SK-N-SH (cell line): ENCODE measurements around the gene SLC49A3. TPM values are rescaled to one million over a fixed set of nuclear protein-coding genes. Genes with fewer than 3 reads are reported as not detected.

Source experiments
- CTCF ChIA-PET: fragments of 300-600, 350-600 bp; formaldehyde crosslinking; extraction: SDS; loops from one replicate; lab custom pipeline; 2021; lab: Yijun Ruan, JAX
- POLR2A ChIA-PET: fragments of 350-600 bp; sonication (Branson Sonifier 250); formaldehyde crosslinking; extraction: SDS; loops from one replicate; lab custom pipeline; 2020; ENCODE audit warnings: antibody characterized with exemption, inconsistent platforms; lab: Yijun Ruan, JAX
- DNase-seq: peaks from one replicate; pipeline ENCODE4 v3.0.0; 2012
- H2AFZ ChIP-seq: fragments of 200-600 bp; sonication (generic); 2 replicates; pipeline ENCODE4 v1.8.1; 2016; ENCODE audit warnings: antibody characterized with exemption, mild to moderate bottlenecking, low read depth
- H3F3A ChIP-seq: fragments of 200-600 bp; sonication (generic); replicated peaks from 2 replicates; pipeline ENCODE3; 2016; ENCODE audit warnings: antibody characterized with exemption, mild to moderate bottlenecking; ENCODE audit not compliant: insufficient read depth
- H3K27ac ChIP-seq, 2 experiments: fragments of 200-500 bp in 1 of 2; fragments of 200-600 bp in 1 of 2; sonication (Bioruptor generic) in 1 of 2; sonication (generic), shearing (Covaris generic) in 1 of 2; 2 replicates each; pipeline versions ENCODE4 v1.5.1 to v1.6.1; 2014 to 2016; ENCODE audit warnings: low read depth in 2 of 2, inconsistent platforms in 1 of 2, low read length in 1 of 2, mild to moderate bottlenecking in 1 of 2, mixed read lengths in 1 of 2
- H3K27me3 ChIP-seq: fragments of 200-600 bp; sonication (generic), shearing (Covaris generic); 2 replicates; pipeline ENCODE4 v1.6.1; 2016; ENCODE audit warnings: mixed run types; ENCODE audit not compliant: insufficient read depth
- H3K36me3 ChIP-seq, 2 experiments: fragments of 200-500 bp in 1 of 2; fragments of 200-600 bp in 1 of 2; sonication (Bioruptor generic) in 1 of 2; sonication (generic) in 1 of 2; replicated peaks in 1 of 2; 2 replicates each; pipeline versions ENCODE3 to v1.5.1; 2014 to 2016; ENCODE audit warnings: low read length in 1 of 2, mild to moderate bottlenecking in 1 of 2; ENCODE audit not compliant: insufficient read depth in 2 of 2, control insufficient read depth in 1 of 2
- H3K4me1 ChIP-seq, 2 experiments: fragments of 200-500 bp in 1 of 2; fragments of 200-600 bp in 1 of 2; sonication (Bioruptor generic) in 1 of 2; sonication (generic), shearing (Covaris generic) in 1 of 2; 2 replicates each; pipeline versions ENCODE4 v1.5.1 to v1.6.1; 2014 to 2016; ENCODE audit warnings: low read depth in 1 of 2, low read length in 1 of 2, mixed run types in 1 of 2; ENCODE audit not compliant: insufficient read depth in 2 of 2, control insufficient read depth in 1 of 2
- H3K4me2 ChIP-seq: fragments of 200-600 bp; sonication (generic), shearing (Covaris generic); 2 replicates; pipeline ENCODE4 v1.6.1; 2017; ENCODE audit warnings: mixed run types
- H3K4me3 ChIP-seq, 2 experiments: fragments of 200-500 bp in 1 of 2; fragments of 200-600 bp in 1 of 2; sonication (Bioruptor generic) in 1 of 2; sonication (generic), shearing (Covaris generic) in 1 of 2; 2 replicates each; pipeline versions ENCODE4 v1.5.1 to v1.8.1; 2014 to 2016; ENCODE audit warnings: low read depth in 2 of 2, inconsistent platforms in 1 of 2, low read length in 1 of 2, mild to moderate bottlenecking in 1 of 2, mixed read lengths in 1 of 2, moderate library complexity in 1 of 2
- H3K79me2 ChIP-seq: fragments of 200-600 bp; sonication (generic); 2 replicates; pipeline ENCODE4 v1.8.1; 2017; ENCODE audit warnings: mild to moderate bottlenecking; ENCODE audit not compliant: insufficient read depth
- H3K9ac ChIP-seq: fragments of 200-600 bp; sonication (generic); 2 replicates; pipeline ENCODE4 v1.6.1; 2017; ENCODE audit warnings: mixed run types
- H3K9me2 ChIP-seq: fragments of 200-600 bp; sonication (generic); 2 replicates; pipeline ENCODE4 v1.6.1; 2017; ENCODE audit warnings: mixed run types
- H3K9me3 ChIP-seq: fragments of 200-600 bp; sonication (generic); 2 replicates; pipeline ENCODE4 v1.6.1; 2017; ENCODE audit warnings: mixed run types, mild to moderate bottlenecking, moderate library complexity
- H4K20me1 ChIP-seq: fragments of 200-600 bp; sonication (generic); 2 replicates; pipeline ENCODE4 v1.6.1; 2017; ENCODE audit warnings: mild to moderate bottlenecking, mixed run types; ENCODE audit not compliant: insufficient read depth
- CHD2 ChIP-seq: fragments of 150-350 bp; IDR thresholded peaks from 2 replicates; pipeline ENCODE4 v1.6.1; 2018; ENCODE audit warnings: low read length; ENCODE audit not compliant: partially characterized antibody
- ELF1 ChIP-seq: IDR thresholded peaks from 2 replicates; pipeline ENCODE4 v1.4.0; 2012
- EP300 ChIP-seq, 2 experiments: IDR thresholded peaks; 2 replicates each; pipeline versions ENCODE4 v1.4.0 to v1.6.1; 2012; ENCODE audit warnings: borderline replicate concordance in 1 of 2, low read depth in 1 of 2, low read length in 1 of 2
- FOSL2 ChIP-seq: IDR thresholded peaks from 2 replicates; pipeline ENCODE4 v1.4.0; 2012; ENCODE audit warnings: low read depth, mild to moderate bottlenecking, moderate library complexity, borderline replicate concordance
- FOXJ3 ChIP-seq: sonication (generic); formaldehyde crosslinking; IDR thresholded peaks from 2 replicates; pipeline ENCODE4 v1.5.1; 2020; ENCODE audit warnings: mild to moderate bottlenecking, missing genetic modification reagents
- FOXM1 ChIP-seq: IDR thresholded peaks from 2 replicates; pipeline ENCODE4 v1.4.0; 2012; ENCODE audit warnings: low read depth, mild to moderate bottlenecking
- GABPA ChIP-seq: IDR thresholded peaks from 2 replicates; pipeline ENCODE4 v1.4.0; 2012; ENCODE audit warnings: low read depth, mild to moderate bottlenecking
- GATA2 ChIP-seq: sonication (generic); formaldehyde crosslinking; IDR thresholded peaks from 2 replicates; pipeline ENCODE4 v1.5.0; 2020; ENCODE audit warnings: mild to moderate bottlenecking, missing genetic modification reagents
- JUND ChIP-seq: IDR thresholded peaks from 2 replicates; pipeline ENCODE4 v1.4.0; 2012
- MEF2A ChIP-seq: IDR thresholded peaks from 2 replicates; pipeline ENCODE4 v1.4.0; 2012; ENCODE audit warnings: low read depth, borderline replicate concordance
- NRF1 ChIP-seq: IDR thresholded peaks from 2 replicates; pipeline ENCODE4 v1.6.1; 2012; ENCODE audit warnings: low read depth, mild to moderate bottlenecking, low read length
- RAD21 ChIP-seq: IDR thresholded peaks from 2 replicates; pipeline ENCODE4 v1.6.1; 2012; ENCODE audit warnings: mild to moderate bottlenecking, low read length
- RCOR1 ChIP-seq: fragments of 150-350 bp; IDR thresholded peaks from 2 replicates; pipeline ENCODE4 v1.6.1; 2017; ENCODE audit warnings: antibody characterized with exemption, low read length
- RXRA ChIP-seq: IDR thresholded peaks from 2 replicates; pipeline ENCODE4 v1.4.0; 2012; ENCODE audit warnings: low read depth, mild to moderate bottlenecking, borderline replicate concordance
- SIN3A ChIP-seq: IDR thresholded peaks from 2 replicates; pipeline ENCODE4 v1.6.1; 2012; ENCODE audit warnings: low read depth, mild to moderate bottlenecking, low read length, moderate library complexity, borderline replicate concordance
- TCF12 ChIP-seq: IDR thresholded peaks from 2 replicates; pipeline ENCODE4 v1.4.0; 2012
- whole genome bisulfite sequencing: methylation state at CpG from one replicate; pipeline ENCODE4 v1.1.6; 2017; ENCODE audit warnings: low lambda C conversion rate; 5-methylcytosine and 5-hydroxymethylcytosine counted together
- polyA plus RNA-seq, 3 experiments: library from polyadenylated mRNA; depleted of rRNA; stranded (reverse); fragments of >200 nt; gene quantifications; 2 replicates each; pipeline ENCODE4 v1.2.3, GENCODE V29; 2012
- TF ChIP-seq, protein P1 (sequence below): IDR thresholded peaks from 2 replicates; pipeline ENCODE4 v1.4.0; 2012; ENCODE audit warnings: low read depth, borderline replicate concordance

Gene SLC49A3
- polyA plus RNA-seq, 1 of the 3 experiments (the other 2 are of a cell fraction): 0.05 TPM

DNA sequence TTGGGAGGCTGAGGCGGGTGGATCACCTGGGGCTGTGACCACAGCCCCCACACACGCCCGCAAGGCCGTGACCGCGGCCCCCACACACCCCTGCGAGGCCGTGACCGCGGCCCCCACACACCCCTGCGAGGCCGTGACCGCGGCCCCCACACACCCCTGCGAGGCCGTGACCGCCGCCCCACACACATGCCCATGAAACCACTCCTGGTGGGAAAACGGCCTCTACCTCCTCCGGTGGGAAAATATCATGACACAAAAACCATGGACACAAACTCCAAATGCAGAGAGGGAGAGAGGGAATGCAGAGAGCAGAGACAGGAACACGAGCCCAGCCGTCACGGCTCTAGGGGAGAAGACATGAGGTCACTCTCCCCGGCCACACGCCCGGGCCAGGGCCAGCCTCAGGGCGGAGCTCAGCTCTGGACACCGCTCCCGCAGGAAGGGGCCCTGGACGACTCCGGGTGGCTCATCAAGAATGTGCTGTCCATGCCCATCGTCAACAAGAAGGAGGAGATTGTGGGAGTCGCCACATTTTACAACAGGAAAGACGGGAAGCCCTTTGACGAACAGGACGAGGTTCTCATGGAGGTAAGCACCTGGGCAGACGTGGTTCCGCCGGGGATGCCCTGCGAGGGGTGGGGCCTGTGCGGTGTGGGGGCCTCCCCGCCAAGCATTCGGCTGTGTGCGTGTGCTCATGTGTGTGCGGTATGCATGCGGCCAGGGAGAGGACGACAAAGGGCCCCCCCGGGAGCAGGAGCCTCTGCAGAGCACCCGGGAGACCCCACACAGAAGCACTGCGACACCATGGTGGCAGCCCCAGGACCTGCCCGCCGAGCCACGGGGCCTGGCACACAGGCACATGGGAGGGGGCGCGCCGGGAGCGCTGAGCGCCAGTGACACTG, 32.3 kb downstream of the SLC49A3 start:
- no peak overlapping the region for H2AFZ ChIP-seq
- H3F3A ChIP-seq: no peaks in the 10 kb centered on the region
- no peaks in the 10 kb centered on the region for H4K20me1 ChIP-seq
- peak; percentile 81 for DNase-seq
- no peaks in the 10 kb centered on the region for H3K36me3 ChIP-seq
- ChIA-PET CTCF (interaction anchor here (0.8 to 1.0 kb wide), 2 partner anchors 13 to 27 kb away, joined by 3 read pairs; no protein-coding TSS in a partner anchor), POLR2A (interaction anchor here (0.7 kb wide), 1 partner anchor 53 kb away, joined by 3 read pairs; no protein-coding TSS in a partner anchor)
- no peak overlapping the region; a peak in 1 of 4 replicates for H3K4me3 ChIP-seq
- no peaks in the 10 kb centered on the region for H3K9me3 ChIP-seq
- H3K9me2 ChIP-seq: no peaks in the 10 kb centered on the region
- no peak overlapping the region for H3K9ac ChIP-seq
- H3K79me2 ChIP-seq: no peaks in the 10 kb centered on the region
- no peak overlapping the region; a peak in 1 of 4 replicates for H3K27ac ChIP-seq
- no peak overlapping the region for H3K4me2 ChIP-seq
- WGBS: 32% methylated on average over 17 of the region's 58 CpGs
- H3K4me1 ChIP-seq: peaks cover 0 to 14% of the 10 kb centered on the region in 2 experiments; a peak in 1 of 4 replicates
- TF ChIP-seq EP300 (IDR thresholded peaks at IDR 0.05; ENCODE audit: borderline replicate concordance in 1 of 2, low read depth in 1 of 2, low read length in 1 of 2) (no peak), RCOR1 (no peak), NRF1 (no peak), MEF2A (no peak), FOXM1 (no peak), SIN3A (no peak), FOXJ3 (CRISPR knock-in tag) (no peak), CHD2 (no peak), GABPA (no peak), TCF12 (no peak), RAD21 (no peak), ELF1 (no peak), GATA2 (CRISPR knock-in tag) (no peak), RXRA (no peak), FOSL2 (no peak), JUND (no peak)
- TF ChIP-seq, protein P1, sequence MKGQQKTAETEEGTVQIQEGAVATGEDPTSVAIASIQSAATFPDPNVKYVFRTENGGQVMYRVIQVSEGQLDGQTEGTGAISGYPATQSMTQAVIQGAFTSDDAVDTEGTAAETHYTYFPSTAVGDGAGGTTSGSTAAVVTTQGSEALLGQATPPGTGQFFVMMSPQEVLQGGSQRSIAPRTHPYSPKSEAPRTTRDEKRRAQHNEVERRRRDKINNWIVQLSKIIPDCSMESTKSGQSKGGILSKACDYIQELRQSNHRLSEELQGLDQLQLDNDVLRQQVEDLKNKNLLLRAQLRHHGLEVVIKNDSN: no peak
- H3K27me3 ChIP-seq: 0 out of 2 replicates have a peak, but pooled peaks cover 6% of the 10 kb centered on the region
